ENCODE results near the gene ZFP91.

The ZFP91 gene

DNA sequence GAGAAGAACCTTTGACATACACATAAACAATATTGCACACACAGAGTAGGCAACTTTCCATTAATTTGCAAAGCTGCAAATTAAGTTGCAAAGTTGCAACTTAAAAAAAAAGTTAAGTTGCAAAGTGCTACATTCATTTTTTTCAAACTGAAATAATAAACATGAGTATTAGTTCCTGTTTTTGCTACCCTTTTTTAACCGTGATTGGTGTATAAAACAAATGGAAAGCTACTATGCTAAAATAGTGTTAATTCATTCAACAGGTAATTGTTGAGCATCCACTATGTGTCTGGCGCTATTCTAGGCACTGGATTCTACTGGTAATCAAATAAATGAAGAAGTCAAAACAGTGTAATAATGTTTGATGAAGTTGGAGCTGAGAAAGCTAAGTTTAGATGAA lies 8.1 kb downstream of the ZFP91 start:
- DNase-seq = no peak

DNA sequence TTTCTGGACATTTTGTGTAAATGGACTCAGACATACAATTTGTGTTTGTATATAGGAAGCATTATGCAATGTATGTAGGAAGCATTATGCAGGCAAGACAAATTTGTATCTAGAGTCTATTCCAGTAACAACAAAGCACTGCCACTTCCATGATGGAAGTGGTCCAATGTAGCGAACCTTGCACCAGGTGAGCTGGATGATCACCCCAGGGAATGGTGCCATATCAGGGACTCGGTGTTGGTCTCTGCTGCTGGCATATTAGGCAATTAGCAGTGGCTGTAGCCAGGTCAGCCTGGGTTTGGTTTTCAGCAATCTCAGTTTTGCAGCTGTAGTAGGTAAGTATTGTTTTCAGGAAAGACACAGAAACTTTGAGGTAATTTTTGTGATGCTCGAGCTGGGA lies 12.8 kb downstream of the ZFP91 start:
- no peak for DNase-seq

DNA sequence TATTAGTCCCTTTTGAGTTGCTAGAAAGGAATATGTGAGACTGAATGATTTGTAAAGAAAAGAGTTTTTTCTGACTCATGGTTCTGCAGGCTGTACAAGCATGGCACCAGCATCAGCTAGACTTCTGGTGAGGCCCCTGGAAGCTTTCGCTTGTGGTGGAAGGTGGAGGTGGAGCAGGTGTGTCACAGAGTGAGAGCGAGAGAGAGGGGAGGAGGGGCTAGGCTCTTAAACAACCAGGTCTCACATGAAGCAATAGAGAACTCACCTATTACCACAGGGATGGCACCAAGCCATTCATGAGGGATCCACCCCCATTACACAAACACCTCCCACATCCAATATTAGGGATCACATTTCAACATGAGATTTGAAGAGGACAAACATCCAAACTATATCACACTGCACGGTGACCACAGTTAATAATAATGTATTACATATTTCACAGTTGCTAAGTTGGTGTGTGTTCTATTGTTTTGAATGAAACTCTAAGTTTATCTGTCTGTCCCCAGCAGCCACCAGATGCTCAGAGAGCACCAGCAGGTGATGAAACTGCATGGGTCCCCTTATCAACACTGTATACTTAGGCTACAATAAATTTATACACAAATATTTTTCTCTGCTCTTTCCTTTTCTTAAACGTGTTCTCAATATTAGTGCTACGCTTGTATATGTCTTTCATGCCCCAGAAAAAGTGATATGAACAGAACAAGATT lies 14.1 kb downstream of the ZFP91 start:
- DNase-seq = peak; percentile 48

DNA sequence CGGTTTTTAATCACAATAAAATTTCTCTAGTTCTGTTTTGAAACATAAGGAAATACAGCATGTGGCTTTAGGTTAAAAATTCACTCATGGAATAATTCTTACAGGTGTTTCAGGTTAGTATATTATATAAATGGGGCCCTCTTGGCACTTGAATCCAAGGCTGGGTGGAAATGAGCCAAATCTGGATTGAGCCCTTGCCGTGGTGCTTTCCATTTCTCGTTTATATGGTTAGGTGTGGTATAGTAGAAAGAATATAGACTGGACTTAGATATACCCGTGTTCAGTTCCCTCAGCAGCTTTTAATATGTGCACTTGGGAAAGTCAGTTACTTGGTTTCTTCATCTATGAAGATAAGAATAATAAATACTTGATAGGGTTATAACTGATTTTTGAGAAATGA lies 16.0 kb downstream of the ZFP91 start:
- DNase-seq = no peak

DNA sequence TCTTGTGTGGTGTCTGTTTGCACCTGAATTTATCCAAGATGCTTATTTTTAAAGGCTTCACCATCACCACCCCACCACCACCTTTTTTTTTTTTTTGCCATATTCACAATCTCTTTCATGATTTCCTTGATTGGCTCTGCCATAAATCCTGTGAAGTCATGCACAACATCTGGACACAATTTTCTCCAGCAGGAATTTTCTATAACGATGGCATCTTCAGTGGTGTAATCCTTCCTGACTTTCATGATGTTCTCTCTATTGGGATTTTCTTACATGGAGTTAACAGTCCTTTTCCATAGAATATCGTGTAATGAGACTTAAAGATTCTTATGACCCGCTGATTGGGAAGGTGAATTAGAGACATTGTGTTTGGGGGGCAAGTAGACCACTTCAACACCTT lies 17.8 kb downstream of the ZFP91 start:
- no peak for DNase-seq

DNA sequence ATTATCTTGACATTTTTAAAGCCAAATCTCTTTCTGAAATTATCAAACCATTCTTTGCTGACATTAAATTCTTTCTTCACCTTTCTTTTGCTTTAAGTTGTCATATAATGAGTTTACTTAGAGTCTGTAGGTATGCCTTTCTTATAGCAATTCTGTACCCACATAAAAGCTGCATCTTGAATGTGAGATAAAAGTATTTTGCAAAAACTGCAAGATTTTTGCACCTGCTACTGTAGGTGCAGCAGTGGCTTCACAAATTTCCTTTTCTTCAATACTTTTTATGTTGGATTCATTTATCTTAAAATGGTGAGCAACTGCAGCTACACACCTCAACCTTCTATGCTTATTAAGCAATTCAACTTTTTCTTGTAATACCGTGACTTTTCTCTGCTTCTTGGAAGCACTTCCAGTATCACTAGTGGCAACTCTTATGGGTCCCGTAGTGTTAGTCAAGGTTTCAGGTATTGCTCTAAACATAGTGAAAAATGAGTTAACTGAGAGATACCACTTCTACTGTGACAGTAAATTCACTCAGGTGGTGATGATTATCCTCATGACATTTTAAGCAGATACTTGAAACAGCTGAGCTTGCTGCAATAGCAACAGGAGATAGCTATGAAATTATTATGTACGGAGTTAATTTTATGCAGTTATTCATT lies 18.8 kb downstream of the ZFP91 start:
- no peak for DNase-seq

DNA sequence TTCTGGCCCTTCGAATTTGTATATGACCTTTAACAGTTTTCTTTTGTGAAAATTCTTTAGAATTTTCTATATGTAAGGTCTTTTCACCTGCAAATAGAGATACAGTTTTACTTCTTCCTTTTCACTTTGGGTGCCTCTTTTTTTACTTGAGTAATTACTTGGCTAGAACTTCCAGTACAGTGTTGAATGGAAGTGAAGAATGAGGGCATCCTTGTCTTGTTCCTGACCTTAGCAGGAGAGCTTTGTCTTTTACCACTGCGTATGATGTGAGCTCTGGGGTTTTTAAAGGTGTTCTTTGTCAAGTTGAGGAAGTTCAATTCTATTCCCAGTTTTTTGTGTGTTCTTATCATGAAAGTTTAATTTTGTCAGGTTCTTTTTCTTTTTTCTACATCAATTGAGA lies 21.6 kb downstream of the ZFP91 start:
- DNase-seq = no peak

DNA sequence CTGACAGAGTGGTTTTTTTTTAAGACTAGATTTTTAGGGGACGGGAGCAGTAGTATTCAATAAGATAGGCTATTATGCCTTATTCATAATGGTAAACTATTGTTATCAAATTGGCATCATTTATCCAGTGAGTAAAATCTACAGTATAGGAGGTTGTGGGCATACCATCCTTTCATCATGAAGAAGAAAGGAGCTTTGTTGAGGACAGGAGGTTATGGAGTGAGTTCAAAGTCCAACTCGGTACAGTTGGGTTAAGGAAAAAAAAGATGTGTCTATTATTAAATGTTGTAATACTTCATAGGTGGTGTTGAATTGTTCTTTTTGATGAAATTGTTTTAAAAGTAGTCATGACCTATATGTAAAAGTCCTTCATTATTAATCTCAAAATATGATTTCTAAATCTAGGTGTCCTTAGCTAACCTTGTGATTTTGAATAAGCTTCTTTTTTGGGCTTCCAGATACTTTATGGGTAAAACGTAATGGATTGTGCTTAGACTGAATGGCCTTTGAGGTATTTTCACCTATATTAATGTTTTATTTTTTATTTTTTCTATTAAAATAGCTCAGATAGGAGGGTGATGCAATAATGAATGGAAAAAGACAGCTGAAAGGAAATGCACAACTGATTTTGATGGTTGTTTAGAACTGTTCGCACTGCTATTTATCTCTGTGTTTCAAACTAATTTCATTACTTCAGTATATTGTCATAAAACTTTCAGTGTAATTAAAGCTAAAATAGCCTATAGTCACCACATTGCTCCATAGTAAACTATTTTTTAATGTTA lies 28.3 kb downstream of the ZFP91 start:
- no peak for DNase-seq

DNA sequence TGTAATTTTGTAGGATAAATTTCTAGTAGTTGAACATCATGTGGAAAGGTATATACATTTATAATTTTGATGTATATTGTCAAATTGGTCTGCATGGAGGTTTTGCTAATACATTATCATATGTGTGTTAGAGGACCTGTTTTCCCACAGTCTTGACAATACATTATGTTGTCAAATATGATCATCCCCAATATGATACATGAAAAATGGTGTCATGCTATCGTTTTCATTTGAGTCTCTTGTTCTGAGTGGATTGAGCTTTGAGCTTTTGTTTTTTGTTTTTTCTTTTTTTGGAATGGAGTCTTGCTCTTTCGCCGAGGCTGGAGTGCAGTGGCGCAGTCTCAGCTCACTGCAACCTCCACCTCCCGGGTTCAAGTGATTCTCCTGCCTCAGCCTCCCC lies 29.5 kb downstream of the ZFP91 start:
- DNase-seq = no peak

DNA sequence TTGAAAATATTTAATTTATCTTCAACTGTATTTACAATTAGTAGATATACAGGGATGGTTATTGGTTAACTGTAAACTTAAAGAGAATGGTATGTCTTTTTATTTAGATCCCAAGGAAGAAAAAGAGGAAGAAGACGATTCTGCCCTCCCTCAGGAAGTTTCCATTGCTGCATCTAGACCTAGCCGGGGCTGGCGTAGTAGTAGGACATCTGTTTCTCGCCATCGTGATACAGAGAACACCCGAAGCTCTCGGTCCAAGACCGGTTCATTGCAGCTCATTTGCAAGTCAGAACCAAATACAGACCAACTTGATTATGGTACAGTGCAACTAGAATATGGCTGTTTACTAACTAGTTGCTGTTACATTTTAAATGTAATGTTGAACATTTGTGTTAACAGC lies 30.9 kb downstream of the ZFP91 start:
- DNase-seq = no peak

DNA sequence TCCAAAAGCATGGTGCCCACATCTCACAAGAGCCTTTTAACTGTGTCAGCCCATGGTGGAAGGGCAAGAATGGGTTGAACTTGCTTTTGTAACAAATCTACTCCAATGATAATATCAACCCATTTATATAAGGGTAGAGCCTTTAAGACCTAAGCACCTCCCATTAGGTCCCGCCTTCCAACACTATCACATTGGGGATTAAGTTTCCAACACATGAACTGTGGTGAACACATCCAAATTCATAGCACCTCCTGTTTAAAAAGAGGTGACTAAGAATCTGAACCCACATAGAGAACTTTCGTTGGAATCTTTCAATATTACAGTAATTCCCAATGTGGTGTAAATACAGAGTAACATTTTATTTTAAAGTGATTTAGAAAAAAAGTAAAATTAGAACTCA lies 34.4 kb downstream of the ZFP91 start:
- DNase-seq = no peak

DNA sequence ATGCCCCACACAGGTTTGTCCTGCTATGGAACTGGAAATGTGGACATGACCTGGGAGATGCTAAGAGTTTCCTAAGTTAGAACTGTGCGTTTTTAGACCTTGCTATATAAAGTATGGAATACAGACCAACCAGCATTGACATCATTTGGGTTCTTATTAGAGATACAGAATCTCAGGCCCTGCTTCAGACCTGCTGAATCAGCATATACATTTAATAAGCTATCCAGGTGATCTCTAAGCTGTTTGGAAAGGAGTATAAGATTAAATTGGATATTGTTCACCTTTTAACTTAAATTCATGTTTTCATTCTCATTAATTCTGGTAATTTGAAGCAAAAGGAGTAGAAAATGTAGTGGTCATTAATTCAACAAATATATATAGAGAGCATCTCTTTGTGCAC lies 36.7 kb downstream of the ZFP91 start:
- DNase-seq = no peak

DNA sequence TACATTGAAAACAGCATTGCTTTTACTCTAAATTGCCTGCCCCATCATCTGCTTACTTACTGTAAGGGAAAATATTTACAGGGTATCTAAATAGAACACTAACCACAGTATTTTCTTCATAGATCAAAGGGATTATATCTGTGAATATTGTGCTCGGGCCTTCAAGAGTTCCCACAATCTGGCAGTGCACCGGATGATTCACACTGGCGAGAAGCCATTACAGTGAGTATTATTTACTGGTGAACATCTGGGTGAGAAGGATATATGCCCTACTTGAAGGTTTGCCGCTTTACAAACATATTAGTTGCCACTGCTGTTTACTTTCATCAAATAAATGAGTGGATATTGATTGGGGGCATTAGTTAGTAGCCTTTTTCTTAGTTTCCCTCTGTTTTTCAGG lies 37.7 kb downstream of the ZFP91 start:
- no peak for DNase-seq

DNA sequence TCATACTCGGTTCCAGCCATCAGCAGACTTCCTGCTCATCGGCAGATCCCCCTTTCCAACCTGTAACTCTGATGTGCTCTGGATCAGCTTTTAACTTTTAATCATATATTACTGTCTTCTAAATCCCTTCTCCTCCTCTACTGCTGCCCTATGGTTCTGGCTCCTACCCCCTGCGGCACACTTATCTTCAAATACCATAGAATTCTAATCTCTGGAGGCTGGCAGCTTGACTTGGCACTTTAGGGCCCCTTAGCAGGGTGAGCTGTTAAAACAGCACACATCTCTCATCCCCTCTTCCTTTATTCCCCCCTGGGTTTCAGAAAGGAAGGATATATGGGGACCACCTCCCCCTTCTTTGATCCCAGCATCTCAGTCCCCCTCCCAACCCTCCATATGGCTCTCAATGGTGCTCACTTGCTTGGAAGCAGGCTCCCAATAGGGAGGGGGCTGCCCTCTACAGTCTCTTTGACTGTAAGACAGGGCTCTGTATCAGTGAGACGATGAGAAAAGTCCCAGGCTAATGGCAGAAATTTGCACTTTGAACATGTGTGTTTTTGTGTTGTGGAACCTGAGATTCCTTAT lies 39.2 kb downstream of the ZFP91 start:
- no peak for DNase-seq

DNA sequence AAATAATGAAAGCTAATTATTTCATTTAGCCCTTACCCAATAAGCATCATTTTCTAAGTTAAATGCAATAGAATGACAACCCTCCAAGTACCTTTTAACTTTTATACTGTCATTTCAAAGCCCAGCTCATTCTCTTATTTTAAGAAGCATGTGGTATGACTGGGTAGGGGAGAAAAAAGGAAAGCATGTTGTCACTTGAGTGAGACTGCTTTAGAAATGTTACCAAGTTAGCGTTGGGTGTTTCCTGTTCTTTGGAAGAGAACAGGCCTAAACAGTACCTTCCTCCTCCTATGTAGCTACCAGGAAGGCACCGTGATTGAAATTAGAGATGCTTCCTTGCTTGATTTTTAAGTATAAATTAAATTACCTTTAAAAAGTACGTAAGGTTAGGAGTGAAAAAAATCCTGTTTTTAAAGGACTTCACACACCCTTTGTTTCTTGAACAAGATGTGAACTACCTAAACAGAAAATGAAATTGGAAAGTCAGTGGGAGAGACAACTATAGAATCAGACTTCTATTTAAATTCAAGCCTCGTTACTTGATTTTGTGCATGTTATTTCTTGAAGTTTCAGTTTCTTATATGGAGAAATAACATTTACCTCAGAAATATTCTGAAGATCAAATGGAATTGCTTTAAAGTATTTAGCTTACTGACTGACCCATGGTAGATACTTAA lies 42.9 kb downstream of the ZFP91 start:
- no peak for DNase-seq

DNA sequence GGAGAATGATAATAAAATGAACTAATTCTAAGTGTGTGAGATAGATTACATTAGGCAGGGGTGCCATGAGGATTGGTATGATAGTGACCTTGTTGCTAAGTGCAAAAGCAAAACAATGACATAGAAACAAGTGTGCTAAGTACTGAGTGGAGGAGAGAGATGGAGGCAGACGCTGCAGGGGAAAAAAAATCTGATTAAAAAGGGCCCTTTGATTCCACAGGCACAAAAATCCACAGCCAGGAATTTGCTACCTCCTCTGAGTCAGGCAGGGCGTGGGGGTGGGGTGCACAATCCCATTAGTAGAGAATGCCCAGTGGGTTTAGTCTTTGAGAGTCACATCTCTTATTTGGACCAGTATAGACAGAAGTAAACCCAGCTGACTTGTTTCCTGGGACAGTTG lies 43.5 kb downstream of the ZFP91 start, which contains the start of gene CNTF:
Gene CNTF (plus strand): TSS at position 322 of the 400 bp plus-strand sequence. CDS start 88 bp downstream, outside the sequence.
- DNase-seq = no peak

DNA sequence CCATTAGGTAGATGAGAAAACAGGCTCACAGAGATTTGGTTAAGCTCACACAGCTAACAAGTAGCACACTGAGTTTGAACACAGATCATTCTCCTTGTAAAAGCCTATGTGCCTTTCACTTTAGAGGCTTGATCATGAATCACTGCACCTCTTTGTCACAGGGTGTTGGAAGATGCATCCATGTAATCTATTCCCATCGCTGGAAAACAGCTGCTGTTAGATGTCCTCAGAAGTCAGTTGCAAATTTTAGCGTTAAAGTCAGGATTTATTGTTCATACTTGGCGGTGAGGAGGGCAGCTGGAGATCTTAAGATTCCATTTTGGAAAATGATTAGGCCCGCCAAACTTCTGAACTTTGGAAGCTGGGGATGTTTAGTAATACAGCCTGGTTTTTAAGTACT lies 46.2 kb downstream of the ZFP91 start:
- DNase-seq = no peak

DNA sequence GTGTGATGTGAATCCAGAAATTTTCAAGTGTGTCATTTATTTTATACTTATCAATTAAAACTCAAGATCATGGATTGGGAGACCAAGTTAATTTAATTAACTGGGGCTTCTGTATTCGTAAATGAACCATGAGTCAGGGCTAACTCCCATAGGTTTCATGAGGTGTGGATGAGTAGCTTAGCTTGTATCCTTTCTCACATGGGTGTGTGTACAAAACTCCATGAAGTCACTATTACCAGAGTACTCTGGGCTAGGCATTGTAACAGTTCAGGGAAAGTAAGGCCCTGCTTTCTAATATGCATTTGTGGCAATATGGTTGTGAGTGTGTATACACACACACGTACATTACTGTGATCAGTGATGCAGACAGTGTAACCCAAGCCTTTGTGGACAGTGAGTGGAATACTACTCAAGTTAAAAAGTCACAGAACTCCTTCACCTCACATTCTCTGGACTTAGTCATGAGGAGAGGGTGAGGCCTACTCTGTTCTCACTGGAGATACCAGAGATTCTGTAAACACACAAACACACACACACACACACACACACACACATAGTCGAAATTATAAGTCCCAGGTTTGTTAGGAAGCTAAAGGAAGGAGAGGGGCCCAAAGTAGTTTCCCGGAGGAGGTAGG lies 47.1 kb downstream of the ZFP91 start:
- DNase-seq = no peak

DNA sequence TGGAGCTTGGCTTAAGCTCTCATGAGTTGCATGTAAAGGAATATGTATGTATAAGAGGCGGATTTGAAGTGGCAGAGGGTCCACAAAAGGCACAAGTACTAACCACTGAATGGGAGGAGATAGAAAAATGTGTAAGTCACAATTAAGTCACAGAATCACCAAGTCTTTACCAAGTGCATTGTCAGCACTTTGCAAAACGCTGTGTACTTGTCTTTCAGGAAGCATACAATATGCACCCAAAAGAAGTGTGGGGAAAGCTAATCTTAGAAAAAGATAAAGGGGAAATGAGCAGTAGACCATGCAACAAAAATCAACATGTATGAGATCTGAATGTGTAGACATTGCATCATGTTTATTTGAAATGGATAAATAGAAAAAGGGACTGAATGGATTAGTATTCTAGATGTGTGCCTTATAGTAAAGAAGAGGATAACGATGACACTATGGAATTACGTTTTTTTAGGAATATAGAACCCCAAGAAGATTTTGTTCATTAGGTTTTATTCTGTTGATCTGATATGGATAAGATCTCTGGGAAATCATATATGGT lies 48.1 kb downstream of the ZFP91 start:
- no peak for DNase-seq

DNA sequence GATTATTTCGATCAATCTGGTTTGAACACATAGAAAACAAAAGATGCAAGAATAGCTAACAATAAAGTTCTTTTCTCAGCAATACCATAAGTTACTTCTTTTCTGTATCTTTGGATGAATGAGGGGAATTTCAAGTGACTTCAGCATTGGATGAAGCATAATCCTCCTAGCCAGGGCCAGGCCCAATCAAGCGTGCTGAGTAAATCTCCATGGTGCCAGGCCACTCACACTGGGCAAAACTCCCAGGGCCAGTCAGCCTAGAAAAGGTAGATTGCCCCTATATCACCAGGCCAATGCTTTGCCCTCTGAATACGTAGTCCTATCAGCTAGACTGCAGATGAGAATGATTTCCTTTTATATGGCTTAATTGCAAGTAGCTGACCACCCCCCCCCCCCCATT lies 49.6 kb downstream of the ZFP91 start:
- no peak for DNase-seq

DNA sequence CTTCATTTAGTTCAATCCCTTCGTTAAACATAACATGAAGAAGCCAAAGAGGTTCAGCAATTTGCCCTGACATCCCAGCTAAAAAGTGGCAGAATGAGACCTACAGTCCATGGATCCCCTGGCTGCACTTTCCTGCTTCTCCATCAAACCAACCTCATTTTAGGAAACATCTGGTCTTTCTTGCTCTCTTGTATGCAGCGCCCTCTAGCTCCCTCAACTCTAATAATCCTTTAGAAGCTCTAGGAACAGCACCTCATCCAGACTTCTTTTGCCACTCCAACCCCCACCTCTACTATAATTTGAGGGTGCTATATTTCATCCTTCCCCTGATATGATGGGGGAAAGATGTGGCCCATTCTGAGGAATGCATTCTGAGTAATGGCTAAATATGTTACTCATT lies 51.0 kb downstream of the ZFP91 start:
- no peak for DNase-seq

DNA sequence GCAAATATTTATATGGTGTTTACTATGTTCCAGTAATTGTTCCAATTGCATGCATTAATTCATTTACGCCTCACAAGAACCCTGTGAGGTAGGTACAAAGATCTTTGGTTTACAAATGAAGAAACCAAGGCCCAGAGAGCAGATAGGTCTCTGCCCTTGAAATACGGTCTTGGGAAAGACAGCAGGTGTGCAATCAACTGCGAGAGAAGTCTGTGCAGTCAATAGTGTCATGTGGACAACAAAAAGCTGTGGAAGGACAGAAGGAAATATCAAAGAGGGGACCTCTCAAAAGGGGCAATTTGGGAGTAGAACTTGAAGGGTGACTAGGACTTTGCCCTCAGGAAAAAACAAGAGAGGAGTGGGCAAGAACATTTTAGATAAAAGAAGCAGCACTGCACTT lies 52.5 kb downstream of the ZFP91 start:
- DNase-seq = no peak
